Measurements from ENCODE around the gene ZBTB8OS.

DNA sequence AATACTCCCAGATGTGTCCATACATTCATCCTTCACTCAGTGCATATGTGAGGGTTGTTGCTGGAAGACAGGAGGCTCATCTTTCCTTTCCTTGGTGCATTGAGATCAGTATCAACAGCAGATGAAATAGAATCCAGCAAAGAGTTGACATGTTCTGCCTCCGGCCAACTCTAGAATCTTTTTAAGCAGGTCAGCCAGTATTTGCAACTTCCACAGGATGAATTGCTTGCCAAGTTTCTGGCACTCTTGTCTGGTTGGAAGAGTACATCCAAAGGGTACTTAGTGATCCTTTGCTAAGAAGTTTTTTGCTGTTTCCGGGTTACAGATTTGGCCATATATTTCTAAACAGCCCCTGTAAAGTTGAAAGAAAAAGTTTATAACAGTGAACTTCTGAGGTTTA lies 31.2 kb upstream of the ZBTB8OS start:
- TF ChIP-seq EZH2 (IDR thresholded peaks at IDR 0.05; ENCODE audit: borderline replicate concordance, low read depth, low read length, severe bottlenecking) (no peak), CTCF (IDR thresholded peaks at IDR 0.05; ENCODE audit: extremely low read depth in 1 of 2, insufficient read depth in 1 of 2, low read depth in 1 of 2, low read length in 2 of 2) (no peak), POLR2A (IDR thresholded peaks at IDR 0.05; ENCODE audit: low read depth, low read length) (no peak), POLR2AphosphoS5 (IDR thresholded peaks at IDR 0.05; ENCODE audit: insufficient read depth, low read depth, low read length) (no peak), JUN (IDR thresholded peaks at IDR 0.05; ENCODE audit: borderline replicate concordance, insufficient read depth, insufficient read length, low read depth) (no peak), MYC (IDR thresholded peaks at IDR 0.05; ENCODE audit: low read depth, low read length) (no peak), GATA2 (IDR thresholded peaks at IDR 0.05; ENCODE audit: insufficient read depth, insufficient read length, low read depth, low read length) (no peak)
- TF ChIP-seq, protein P1, sequence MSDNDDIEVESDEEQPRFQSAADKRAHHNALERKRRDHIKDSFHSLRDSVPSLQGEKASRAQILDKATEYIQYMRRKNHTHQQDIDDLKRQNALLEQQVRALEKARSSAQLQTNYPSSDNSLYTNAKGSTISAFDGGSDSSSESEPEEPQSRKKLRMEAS (IDR thresholded peaks at IDR 0.05; ENCODE audit: insufficient read depth, insufficient read length) = no peak
